Hematopoietic multipotent progenitor cell (in vitro differentiated cells): Measurements from ENCODE around the gene WDR6. TPM values are rescaled to one million over a fixed set of nuclear protein-coding genes. Genes with fewer than 3 reads are reported as not detected.

Source experiments
- DNase-seq, 3 donors: peaks; one replicate each; pipeline ENCODE4 v3.0.0-alpha.2; 2011 to 2015; ENCODE audit warnings: low read depth in 2 of 3, low spot score in 2 of 3
- total RNA-seq: library from RNA; depleted of rRNA; stranded (reverse); fragments of >200 nt; gene quantifications from one replicate; pipeline ENCODE4 v1.2.3, GENCODE V29; 2012

The WDR6 gene
- 344 TPM for total RNA-seq

- peak; percentile 93 to 99 (median 98) for DNase-seq
These were observed at the start of gene WDR6 for GRCh38 chr3:49007068-49007770. Gene WDR6, plus strand, starts transcription at chr3:49007391. Its CDS starts 41 bp downstream, at chr3:49007432.

DNA sequence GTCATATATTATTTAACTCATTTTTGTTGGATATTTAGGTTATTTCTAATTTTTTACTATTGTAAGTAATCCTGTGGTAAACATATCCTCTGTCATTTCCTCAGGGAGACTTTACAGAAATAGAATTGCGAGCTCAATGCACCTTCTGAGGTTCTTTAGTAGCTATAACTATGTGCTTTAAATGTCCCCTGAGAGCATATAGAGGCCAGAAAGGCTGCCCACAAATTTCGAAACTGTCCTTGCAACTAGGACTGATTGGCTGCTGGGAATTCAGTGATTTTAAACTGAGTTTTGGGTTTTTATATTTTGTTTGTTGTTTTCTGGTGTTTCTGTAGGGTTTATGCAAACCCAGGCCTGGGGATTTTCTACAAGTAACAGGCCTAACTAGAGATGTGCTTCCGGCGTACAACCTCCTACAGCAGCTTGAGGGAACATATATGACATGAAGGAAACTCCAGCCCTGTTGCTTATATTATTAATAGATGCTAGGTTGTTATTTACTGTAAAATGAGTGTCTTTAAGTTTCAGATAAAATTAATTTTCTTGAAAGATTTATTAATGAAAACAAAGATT, 46.3 kb upstream of the WDR6 start:
- no peak for DNase-seq

- no peak for DNase-seq
These were observed 44.9 kb upstream of the WDR6 start for GRCh38 chr3:48962340-48962739.

- DNase-seq = no peak
These were observed 44.3 kb upstream of the WDR6 start for GRCh38 chr3:48962939-48963338.

GRCh38 chr3:48963591-48963990, 43.6 kb upstream of the WDR6 start:
- DNase-seq = no peak

DNA sequence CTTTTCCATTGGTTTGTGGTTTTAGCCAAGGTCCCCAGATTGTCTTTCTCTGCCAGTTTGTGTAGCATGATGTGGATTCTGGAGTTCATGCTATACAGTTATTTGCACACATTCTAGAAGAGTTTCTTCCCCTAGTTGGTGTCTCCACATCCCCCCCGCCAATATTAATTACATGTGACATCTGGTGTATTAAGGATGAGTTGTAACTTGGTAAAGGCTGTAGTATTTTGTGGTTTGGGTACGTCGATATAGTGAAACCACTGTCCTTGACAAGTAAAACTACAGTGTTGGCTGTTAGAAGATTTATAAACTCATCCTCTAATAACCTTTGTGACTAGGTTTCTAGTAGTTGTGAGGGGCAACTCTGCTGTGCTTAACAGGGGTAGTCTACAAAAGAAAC, 40.8 kb upstream of the WDR6 start:
- no peak for DNase-seq

GRCh38 chr3:48966876-48967361, 40.3 kb upstream of the WDR6 start:
- DNase-seq = no peak

DNA sequence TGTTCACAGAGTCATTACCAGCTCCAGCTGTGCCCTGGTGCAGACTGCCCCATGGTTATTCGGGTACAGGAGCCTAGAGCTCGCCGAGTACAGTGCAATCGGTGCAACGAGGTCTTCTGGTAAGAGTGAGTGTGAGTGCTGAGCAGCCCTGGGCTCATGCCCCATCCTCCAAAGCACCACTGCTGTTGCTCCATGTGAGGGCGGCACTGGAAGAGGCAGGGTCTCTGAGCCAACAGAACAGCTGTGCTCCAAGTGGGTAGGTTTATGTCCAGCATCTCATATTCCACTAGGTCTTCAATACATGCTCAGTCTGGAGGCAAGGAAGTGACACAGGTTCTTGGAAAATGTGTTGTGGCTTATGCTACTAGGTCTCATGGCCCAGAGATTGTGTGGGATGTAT, 36.6 kb upstream of the WDR6 start:
- no peak for DNase-seq

- DNase-seq = no peak
These were observed 32.9 kb upstream of the WDR6 start for GRCh38 chr3:48974076-48974864.

DNA sequence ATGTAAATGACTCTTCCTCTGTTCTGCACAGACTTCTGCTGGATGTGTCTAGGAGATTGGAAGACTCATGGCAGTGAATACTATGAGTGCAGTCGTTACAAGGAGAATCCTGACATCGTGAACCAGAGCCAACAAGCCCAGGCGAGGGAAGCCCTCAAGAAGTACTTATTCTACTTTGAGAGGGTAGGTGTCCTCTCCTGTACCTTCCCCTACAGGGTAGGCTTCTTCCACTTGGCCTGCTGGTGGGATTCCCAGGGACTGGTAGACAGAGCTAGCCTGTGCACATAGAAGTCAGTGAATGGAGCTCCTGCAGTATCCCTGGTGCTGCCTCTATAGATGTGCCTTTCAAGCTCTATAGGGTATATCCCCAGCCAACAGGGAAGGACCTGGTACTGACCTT, 27.7 kb upstream of the WDR6 start:
- DNase-seq = no peak

GRCh38 chr3:48980295-48980694, 26.9 kb upstream of the WDR6 start:
- DNase-seq = no peak

DNA sequence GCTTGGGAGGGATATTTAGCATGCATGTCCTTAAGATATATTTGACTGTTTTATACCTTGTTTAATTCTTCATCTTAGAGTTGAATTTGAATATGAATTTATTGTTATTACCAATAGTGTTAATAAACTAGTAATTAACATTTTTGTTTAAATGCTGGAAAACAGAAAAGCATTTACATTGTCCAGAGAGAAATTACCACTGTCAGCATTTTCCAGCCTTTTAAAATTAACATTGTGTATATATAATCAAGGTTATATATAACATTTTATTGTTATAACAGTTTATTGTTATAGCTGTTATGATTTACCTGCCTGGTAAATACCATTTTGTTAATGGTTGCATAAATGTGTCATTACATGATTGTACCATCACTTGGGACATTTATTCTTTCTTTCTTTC, 25.2 kb upstream of the WDR6 start:
- no peak for DNase-seq

GRCh38 chr3:48982686-48983085, 24.5 kb upstream of the WDR6 start:
- no peak for DNase-seq

- DNase-seq = no peak
These were observed 24.1 kb upstream of the WDR6 start for GRCh38 chr3:48983096-48983495.

DNA sequence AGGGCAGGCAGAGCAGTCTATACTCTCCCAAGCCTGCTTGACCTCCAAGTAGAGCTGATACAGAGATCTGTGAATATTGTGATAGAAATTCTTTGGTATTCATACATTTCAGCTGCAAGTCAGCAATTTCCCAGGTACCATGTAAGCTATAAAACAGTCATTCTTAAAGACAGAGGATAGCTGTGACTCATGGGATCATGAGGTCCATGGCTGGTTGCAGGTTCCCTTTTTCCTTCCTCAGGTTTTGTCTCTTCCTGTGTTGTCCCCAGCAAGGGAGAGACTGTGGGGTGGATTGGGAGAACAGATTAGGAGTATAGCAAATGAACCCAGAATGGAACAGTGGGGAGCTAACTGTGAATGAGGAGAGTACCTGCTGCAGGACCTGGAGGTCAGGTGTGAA, 22.5 kb upstream of the WDR6 start:
- no peak for DNase-seq

DNA sequence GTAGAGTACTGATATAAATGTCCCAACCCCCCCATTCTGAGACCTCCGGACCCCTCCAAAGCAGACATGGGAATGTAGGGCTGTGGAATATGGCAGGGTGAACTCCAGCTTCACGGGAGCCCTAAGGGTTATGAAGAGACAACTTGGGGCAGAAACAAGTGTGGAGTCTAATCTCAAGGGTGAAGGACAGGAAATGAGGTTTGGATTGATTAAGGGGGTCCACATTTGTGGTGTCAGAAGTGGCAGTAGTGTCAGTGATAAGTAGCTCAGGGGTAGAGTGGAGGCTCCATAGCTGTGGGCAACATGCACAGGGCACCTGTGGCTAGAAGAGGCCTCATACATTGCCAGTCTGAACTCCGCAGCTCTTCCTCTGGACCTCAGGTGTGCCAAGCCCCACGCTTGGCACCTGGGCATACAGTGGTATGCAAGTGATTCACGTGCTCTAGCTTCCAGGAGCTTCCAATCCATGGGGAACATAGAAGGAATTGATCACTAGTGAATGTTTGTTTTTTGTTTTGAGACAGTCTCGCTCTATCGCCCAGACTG, 21.3 kb upstream of the WDR6 start:
- DNase-seq = peak in 1 of 3 donors; percentile 15

GRCh38 chr3:48989126-48989795, 17.9 kb upstream of the WDR6 start:
- no peak for DNase-seq

DNA sequence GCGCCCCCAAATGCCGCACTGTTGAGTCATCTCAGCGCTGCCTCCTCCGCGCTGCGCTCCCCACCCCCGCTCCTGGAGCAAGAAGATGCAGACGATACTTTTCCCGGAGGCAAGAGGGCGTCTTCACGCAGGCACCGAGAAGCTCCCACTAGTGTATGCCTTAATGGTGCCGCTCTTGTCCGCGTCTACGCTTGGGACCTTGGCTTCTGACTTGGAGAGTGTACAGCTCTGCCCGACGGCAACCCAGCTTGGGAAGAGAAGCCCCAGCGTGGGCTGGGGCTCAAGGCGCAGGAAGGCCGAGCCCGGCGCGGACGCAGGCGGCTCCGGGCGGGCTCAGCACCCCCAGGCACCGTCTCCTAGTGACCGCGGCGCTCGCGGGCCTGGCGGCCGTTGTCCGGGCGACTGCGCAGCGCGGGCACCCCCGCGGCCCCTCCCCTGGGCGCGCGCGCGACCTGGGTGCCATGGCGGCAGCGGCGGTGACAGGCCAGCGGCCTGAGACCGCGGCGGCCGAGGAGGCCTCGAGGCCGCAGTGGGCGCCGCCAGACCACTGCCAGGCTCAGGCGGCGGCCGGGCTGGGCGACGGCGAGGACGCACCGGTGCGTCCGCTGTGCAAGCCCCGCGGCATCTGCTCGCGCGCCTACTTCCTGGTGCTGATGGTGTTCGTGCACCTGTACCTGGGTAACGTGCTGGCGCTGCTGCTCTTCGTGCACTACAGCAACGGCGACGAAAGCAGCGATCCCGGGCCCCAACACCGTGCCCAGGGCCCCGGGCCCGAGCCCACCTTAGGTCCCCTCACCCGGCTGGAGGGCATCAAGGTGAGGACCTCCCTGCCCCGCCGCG, 17.2 kb upstream of the WDR6 start, which contains the start of gene P4HTM:
P4HTM (plus strand) TSS at position 446 of the 840 bp plus-strand sequence; CDS start at position 462, 16 bp downstream.
- DNase-seq = peak; percentile 47 to 91 (median 78)

DNA sequence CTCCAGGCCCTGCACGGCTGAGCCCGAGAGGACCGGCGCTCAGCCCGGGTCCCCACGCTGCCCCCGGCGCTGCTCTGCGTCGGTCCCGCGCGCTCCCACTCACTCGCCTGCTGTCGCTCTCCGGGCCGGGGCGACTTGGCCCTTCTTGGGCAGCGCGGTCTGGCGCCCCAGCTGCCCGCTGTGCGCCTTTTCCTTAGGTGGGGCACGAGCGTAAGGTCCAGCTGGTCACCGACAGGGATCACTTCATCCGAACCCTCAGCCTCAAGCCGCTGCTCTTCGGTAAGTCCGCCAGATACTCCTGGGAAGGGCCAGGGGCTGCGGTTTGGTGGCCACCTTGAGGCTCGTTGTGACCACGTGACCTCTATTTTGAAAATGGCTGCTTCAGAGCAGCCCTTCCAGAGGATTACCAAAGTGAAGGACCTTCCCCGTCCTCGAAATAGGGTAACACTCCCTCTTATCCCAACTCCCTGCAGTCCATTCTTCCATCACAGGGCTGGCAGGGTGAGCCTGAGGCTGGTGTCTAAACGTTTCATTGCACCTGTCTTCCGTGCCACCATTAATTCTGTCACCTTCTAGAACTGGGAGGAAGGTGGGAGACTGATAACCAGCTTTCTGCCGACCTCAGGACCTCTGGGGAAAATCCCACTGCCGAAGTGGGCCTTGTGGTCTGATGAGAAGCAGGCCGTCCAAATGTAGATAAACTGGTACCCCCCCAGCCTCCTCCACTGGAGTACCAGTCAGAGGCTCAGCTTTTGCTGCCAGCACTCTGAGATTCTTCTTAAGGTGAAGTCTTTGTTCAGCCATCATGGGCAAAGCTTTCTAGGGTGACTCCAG, 16.3 kb upstream of the WDR6 start:
- peak in 2 of 3 donors; percentile 45 to 50 for DNase-seq
